Measurements from ENCODE around the gene NENF.
A peak's percentile ranks its signal among the peaks of the same experiment; 100 is the strongest.

- TF ChIP-seq YY1 (IDR thresholded peaks at IDR 0.05; ENCODE audit: low read depth) (peak; percentile 43; the same call in 1 of the 2 replicates), EP300 (IDR thresholded peaks at IDR 0.05; ENCODE audit: borderline replicate concordance) (no peak), FOXM1 (IDR thresholded peaks at IDR 0.05; ENCODE audit: borderline replicate concordance, low read depth) (no peak), TEAD4 (IDR thresholded peaks at IDR 0.05) (no peak)
Observed at GRCh38 chr1:212432661-212433576, at the start of gene NENF.
